Spleen (tissue), 11 donors: ENCODE measurements around the gene TMEM43. TPM values are rescaled to one million over a fixed set of nuclear protein-coding genes. Genes with fewer than 3 reads are reported as not detected.

Experiments
- DNase-seq: peaks from one replicate; pipeline ENCODE4 v3.0.0-alpha.2; 2020
- H3K27ac ChIP-seq, 8 donors: fragments of 200-600 bp; sonication (generic) in 7 of 8; 1 replicate in 4 of 8; 2 replicates in 4 of 8; pipeline versions ENCODE4 v1.5.0 to v1.8.0; 2016 to 2021; ENCODE audit warnings: inconsistent platforms in 4 of 8, mild to moderate bottlenecking in 4 of 8, moderate library complexity in 1 of 8
- H3K27me3 ChIP-seq, 7 donors: fragments of 200-600 bp; sonication (generic) in 6 of 7; replicated peaks in 1 of 7; 1 replicate in 4 of 7; 2 replicates in 3 of 7; pipeline versions ENCODE4 v1.5.0 to v1.8.0; 2016 to 2021; ENCODE audit warnings: inconsistent platforms in 3 of 7, mild to moderate bottlenecking in 1 of 7
- H3K36me3 ChIP-seq, 6 donors: fragments of 200-600 bp; sonication (generic) in 5 of 6; 1 replicate in 4 of 6; 2 replicates in 2 of 6; pipeline versions ENCODE4 v1.5.0 to v1.8.0; 2016 to 2021; ENCODE audit warnings: inconsistent platforms in 2 of 6
- H3K4me1 ChIP-seq, 6 donors: fragments of 200-600 bp; sonication (generic) in 5 of 6; 1 replicate in 3 of 6; 2 replicates in 3 of 6; pipeline versions ENCODE4 v1.5.0 to v1.8.0; 2016 to 2021; ENCODE audit warnings: inconsistent platforms in 3 of 6
- H3K4me3 ChIP-seq, 8 donors: fragments of 200-600 bp; sonication (generic) in 7 of 8; 1 replicate in 4 of 8; 2 replicates in 4 of 8; pipeline versions ENCODE4 v1.5.0 to v1.8.0; 2016 to 2021; ENCODE audit warnings: inconsistent platforms in 4 of 8, mild to moderate bottlenecking in 4 of 8, moderate library complexity in 2 of 8
- H3K9me3 ChIP-seq, 8 donors: fragments of 200-600 bp; sonication (generic) in 7 of 8; 1 replicate in 4 of 8; 2 replicates in 4 of 8; pipeline versions ENCODE4 v1.5.0 to v1.8.0; 2016 to 2021; ENCODE audit warnings: inconsistent platforms in 4 of 8
- POLR2A ChIP-seq, 3 donors: fragments of 450-650 bp; IDR thresholded peaks; one replicate each; pipeline ENCODE4 v1.5.1; 2017; ENCODE audit warnings: antibody characterized with exemption in 3 of 3, mild to moderate bottlenecking in 1 of 3
- POLR2AphosphoS5 ChIP-seq, 3 donors: sonication (generic); formaldehyde crosslinking; IDR thresholded peaks; one replicate each; pipeline ENCODE4 v1.5.1; 2017; ENCODE audit warnings: antibody characterized with exemption in 3 of 3
- WGBS, 5 donors: extraction: QIAGEN DNeasy Blood & Tissue Kit in 3 of 5; methylation state at CpG; one replicate each; pipeline versions ENCODE4 v1.1.5 to v1.1.7; 2013 to 2018; 5-methylcytosine and 5-hydroxymethylcytosine counted together
- intact Hi-C: fragments of 100-400 bp; cut with DNase I; formaldehyde crosslinking; loops from one replicate; pipeline ENCODE4 v1.15.0; 2023; ENCODE audit warnings: low total_unique reads
- polyA plus RNA-seq, 3 donors: library from polyadenylated mRNA; stranded (reverse); fragments of 200-250 nt; gene quantifications; one replicate each; pipeline ENCODE4 v1.2.1, GENCODE V29; 2013
- total RNA-seq, 7 donors: library from RNA; depleted of rRNA in 3 of 7; stranded (reverse); fragments of >200 nt in 3 of 7; fragmentation: NEBNext Ultra II Directional in 4 of 7; extraction: Animal tissue kit (Norgen Biotek cat#: 25700) in 4 of 7; gene quantifications; one replicate each; pipeline versions ENCODE4 v1.1.0 to v1.2.1, GENCODE V29; 2016 to 2021
- TF ChIP-seq, protein P1 (sequence below), 11 experiments: fragments of 200-600 bp in 7 of 11; fragments of 450-650 bp in 4 of 11; sonication (generic) in 4 of 11; IDR thresholded peaks in 8 of 11; conservative IDR thresholded peaks in 3 of 11; 1 replicate in 7 of 11; 2 replicates in 4 of 11; pipeline versions ENCODE4 v1.4.0 to v1.8.0; 2016 to 2021; ENCODE audit warnings: antibody characterized with exemption in 11 of 11, inconsistent platforms in 4 of 11, mild to moderate bottlenecking in 1 of 11
- donor health status: healthy with polysubstance abuse.
- donor health status: DM: no; HTN: no; CAD: no; lungs with moderate emphysema.
- donor health status: DM: no; HTN: no; CAD: no.
- donor health status: Bipolar disorder and iron deficiency.
- donor health status: healthy.
- donor health status: DM: no; HTN: no; CAD: no.
- donor health status: DM: yes; HTN: yes; CAD: no.

The TMEM43 gene
- total and polyA plus RNA-seq, 10 donors, result 18.7 to 64.2 (median 44.5) TPM

DNA sequence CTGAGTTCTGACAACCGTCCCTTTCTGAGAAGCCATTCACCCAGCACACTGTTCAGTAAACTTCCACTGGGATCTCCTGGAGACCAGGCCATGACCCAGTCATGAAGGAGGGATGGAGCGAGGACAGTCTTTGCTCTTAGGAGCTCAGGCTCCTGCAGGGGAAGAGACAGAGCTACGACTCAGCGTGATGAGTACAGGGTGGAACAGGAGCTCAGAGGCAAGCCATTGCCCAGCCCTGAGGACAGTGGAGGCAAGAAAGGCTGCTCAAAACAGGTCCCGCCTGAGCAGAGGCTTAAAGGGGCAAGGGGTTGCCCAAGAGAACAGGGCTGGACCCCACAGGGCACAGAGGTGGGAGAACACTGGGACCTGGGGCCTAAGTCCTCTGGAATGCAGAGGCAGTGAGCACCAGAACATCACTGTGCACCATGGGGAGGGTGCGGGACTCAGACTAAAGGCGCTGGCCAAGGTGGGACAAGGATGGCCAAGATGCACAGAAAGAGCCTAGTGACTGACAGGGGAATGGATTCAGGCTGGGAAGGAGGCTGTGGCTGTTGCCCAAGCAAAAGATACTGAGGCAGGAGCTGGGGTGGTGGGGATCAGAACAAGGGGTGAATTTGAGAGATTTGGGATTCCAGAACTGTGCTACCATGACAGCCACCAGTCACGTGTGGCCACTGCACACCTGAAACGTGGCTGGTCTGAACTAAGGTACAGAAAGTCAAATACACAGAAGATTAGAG is 25.8 kb downstream of the TMEM43 start:
- intact Hi-C loops, result no loop called here
- 94 to 98% (median 95%) methylated on average over 9 of the region's 9 CpGs for WGBS, 5 donors
- DNase-seq, result no peak
- TF ChIP-seq POLR2A (IDR thresholded peaks at IDR 0.05) (no peak), POLR2AphosphoS5 (IDR thresholded peaks at IDR 0.05) (no peak)
- TF ChIP-seq, protein P1, sequence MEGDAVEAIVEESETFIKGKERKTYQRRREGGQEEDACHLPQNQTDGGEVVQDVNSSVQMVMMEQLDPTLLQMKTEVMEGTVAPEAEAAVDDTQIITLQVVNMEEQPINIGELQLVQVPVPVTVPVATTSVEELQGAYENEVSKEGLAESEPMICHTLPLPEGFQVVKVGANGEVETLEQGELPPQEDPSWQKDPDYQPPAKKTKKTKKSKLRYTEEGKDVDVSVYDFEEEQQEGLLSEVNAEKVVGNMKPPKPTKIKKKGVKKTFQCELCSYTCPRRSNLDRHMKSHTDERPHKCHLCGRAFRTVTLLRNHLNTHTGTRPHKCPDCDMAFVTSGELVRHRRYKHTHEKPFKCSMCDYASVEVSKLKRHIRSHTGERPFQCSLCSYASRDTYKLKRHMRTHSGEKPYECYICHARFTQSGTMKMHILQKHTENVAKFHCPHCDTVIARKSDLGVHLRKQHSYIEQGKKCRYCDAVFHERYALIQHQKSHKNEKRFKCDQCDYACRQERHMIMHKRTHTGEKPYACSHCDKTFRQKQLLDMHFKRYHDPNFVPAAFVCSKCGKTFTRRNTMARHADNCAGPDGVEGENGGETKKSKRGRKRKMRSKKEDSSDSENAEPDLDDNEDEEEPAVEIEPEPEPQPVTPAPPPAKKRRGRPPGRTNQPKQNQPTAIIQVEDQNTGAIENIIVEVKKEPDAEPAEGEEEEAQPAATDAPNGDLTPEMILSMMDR (IDR thresholded peaks at IDR 0.05 in 8 of 11, conservative IDR thresholded peaks at IDR 0.05 in 3 of 11), result no peak
- Histone ChIP-seq H3K9me3 (no peaks in the 10 kb centered on the region), H3K4me1 (peaks cover 0 to 25% (median 11%) of the 10 kb centered on the region in 6 donors), H3K27ac (no peak overlapping the region), H3K36me3 (peaks cover 0 to 99% (median 64%) of the 10 kb centered on the region in 6 donors), H3K4me3 (no peak overlapping the region), H3K27me3 (no peaks in the 10 kb centered on the region)

GRCh38 chr3:14151471-14152083 is 26.7 kb downstream of the TMEM43 start:
- Histone ChIP-seq H3K4me3 (no peak overlapping the region), H3K27me3 (no peaks in the 10 kb centered on the region), H3K27ac (no peak overlapping the region), H3K9me3 (no peaks in the 10 kb centered on the region), H3K4me1 (peaks cover 0 to 16% (median 5%) of the 10 kb centered on the region in 6 donors), H3K36me3 (peaks cover 3 to 99% (median 63%) of the 10 kb centered on the region in 6 donors)
- 86 to 93% (median 90%) methylated on average over 11 to 12 of the region's 12 CpGs for WGBS, 5 donors
- TF ChIP-seq POLR2A (IDR thresholded peaks at IDR 0.05), result no peak
- TF ChIP-seq, protein P1 (IDR thresholded peaks at IDR 0.05 in 8 of 11, conservative IDR thresholded peaks at IDR 0.05 in 3 of 11), result no peak
- no peak for TF ChIP-seq POLR2AphosphoS5 (IDR thresholded peaks at IDR 0.05)
- intact Hi-C loops, result no loop called here
- no peak for DNase-seq

GRCh38 chr3:14152233-14152962 is 27.5 kb downstream of the TMEM43 start:
- Histone ChIP-seq H3K36me3 (peaks cover 3 to 99% (median 63%) of the 10 kb centered on the region in 6 donors), H3K4me1 (peaks cover 0 to 8% (median under 1%) of the 10 kb centered on the region in 6 donors), H3K27me3 (no peaks in the 10 kb centered on the region), H3K27ac (no peak overlapping the region), H3K4me3 (no peak overlapping the region), H3K9me3 (no peaks in the 10 kb centered on the region)
- no peak for DNase-seq
- intact Hi-C loops, result no loop called here
- 90 to 95% (median 91%) methylated on average over 8 to 11 of the region's 11 CpGs for WGBS, 5 donors
- TF ChIP-seq, protein P1 (IDR thresholded peaks at IDR 0.05 in 8 of 11, conservative IDR thresholded peaks at IDR 0.05 in 3 of 11), result no peak
- peak in 1 of 3 donors; percentile 49 for TF ChIP-seq POLR2AphosphoS5 (IDR thresholded peaks at IDR 0.05)
